H1 (cell line): ENCODE results near the gene DCTD. TPM values are rescaled to one million over a fixed set of nuclear protein-coding genes. Genes with fewer than 3 reads are reported as not detected.

Experiments
- CTCF ChIA-PET: fragments of 300-600 bp; sonication (Branson Sonifier 250); formaldehyde crosslinking; loops from one replicate; lab custom pipeline; 2021; ENCODE audit not compliant: partially characterized antibody; lab: Charles Lee
- POLR2A ChIA-PET: fragments of 300-600 bp; sonication (Branson Sonifier 250); formaldehyde crosslinking; loops from one replicate; lab custom pipeline; 2021; ENCODE audit warnings: inconsistent platforms; ENCODE audit not compliant: partially characterized antibody; lab: Charles Lee
- DNase-seq, 2 experiments: peaks; one replicate each; pipeline versions ENCODE4 v3.0.0 to v3.0.0-alpha.2; 2010 to 2022; ENCODE audit warnings: low spot score in 2 of 2, low read depth in 1 of 2, mixed read lengths in 1 of 2
- FAIRE-seq: peaks from 2 replicates; lab custom pipeline; 2011; peaks lifted over from hg19 to GRCh38; lab: Jason Lieb, UNC
- H2AFZ ChIP-seq: 2 replicates; pipeline ENCODE4 v1.8.1; 2012; ENCODE audit warnings: low read length, inconsistent platforms
- H2AK5ac ChIP-seq: 2 replicates; pipeline ENCODE4 v1.6.1; 2013; ENCODE audit warnings: low read depth, low read length
- H2BK120ac ChIP-seq: replicated peaks from 2 replicates; pipeline ENCODE3; 2013; ENCODE audit warnings: low read depth, low read length, inconsistent platforms
- H2BK12ac ChIP-seq: 2 replicates; pipeline ENCODE4 v1.6.1; 2013; ENCODE audit warnings: low read depth, low read length
- H2BK15ac ChIP-seq: 2 replicates; pipeline ENCODE4 v1.6.1; 2013; ENCODE audit warnings: low read length
- H2BK20ac ChIP-seq: 2 replicates; pipeline ENCODE4 v1.6.1; 2013; ENCODE audit warnings: low read length
- H2BK5ac ChIP-seq: 2 replicates; pipeline ENCODE4 v1.6.1; 2013; ENCODE audit warnings: low read depth, low read length
- H3K14ac ChIP-seq: 2 replicates; pipeline ENCODE4 v1.6.1; 2013; ENCODE audit warnings: inconsistent platforms; ENCODE audit not compliant: insufficient read length
- H3K18ac ChIP-seq: 2 replicates; pipeline ENCODE4 v1.6.1; 2013; ENCODE audit warnings: low read length; ENCODE audit errors: extremely low read depth
- H3K23ac ChIP-seq: 2 replicates; pipeline ENCODE4 v1.6.1; 2013; ENCODE audit warnings: inconsistent platforms; ENCODE audit not compliant: insufficient read length
- H3K23me2 ChIP-seq: 2 replicates; pipeline ENCODE4 v1.6.1; 2013; ENCODE audit warnings: low read depth, low read length
- H3K27ac ChIP-seq: 2 replicates; pipeline ENCODE4 v1.6.1; 2011; ENCODE audit warnings: low read depth, low read length, inconsistent platforms
- H3K27me3 ChIP-seq, 4 experiments: replicated peaks in 1 of 4; 1 replicate in 1 of 4; 2 replicates in 3 of 4; pipeline versions ENCODE4 v1.6.1 to v1.8.1; 2011 to 2013; ENCODE audit warnings: low read length in 3 of 4, mild to moderate bottlenecking in 3 of 4, inconsistent platforms in 2 of 4, mixed read lengths in 2 of 4, moderate library complexity in 1 of 4; ENCODE audit not compliant: control insufficient read depth in 3 of 4, insufficient read depth in 3 of 4; ENCODE audit errors: extremely low read depth in 1 of 4
- H3K36me3 ChIP-seq, 4 experiments: 2 replicates each; pipeline versions ENCODE4 v1.6.1 to v1.8.1; 2011 to 2013; ENCODE audit warnings: mild to moderate bottlenecking in 4 of 4, low read length in 3 of 4, moderate library complexity in 2 of 4, control low read depth in 1 of 4, inconsistent platforms in 1 of 4; ENCODE audit not compliant: insufficient read depth in 4 of 4, control insufficient read depth in 2 of 4
- H3K4ac ChIP-seq: replicated peaks from 2 replicates; pipeline ENCODE3; 2013; ENCODE audit warnings: low read length, low read depth, mixed read lengths, inconsistent platforms; ENCODE audit not compliant: insufficient read length
- H3K4me1 ChIP-seq, 4 experiments: replicated peaks in 1 of 4; 1 replicate in 1 of 4; 2 replicates in 3 of 4; pipeline versions ENCODE4 v1.6.1 to v1.8.1; 2011 to 2013; ENCODE audit warnings: low read length in 3 of 4, inconsistent platforms in 2 of 4, mixed read lengths in 1 of 4; ENCODE audit not compliant: insufficient read depth in 4 of 4, control insufficient read depth in 3 of 4
- H3K4me2 ChIP-seq, 2 experiments: 2 replicates each; pipeline versions ENCODE4 v1.6.1 to v1.8.1; 2011 to 2013; ENCODE audit warnings: low read depth in 2 of 2, low read length in 2 of 2, control low read depth in 1 of 2, inconsistent platforms in 1 of 2, mild to moderate bottlenecking in 1 of 2; ENCODE audit not compliant: insufficient read depth in 1 of 2
- H3K4me3 ChIP-seq, 4 experiments: fragments of 200-600, 300-600 bp in 1 of 4; sonication (generic), shearing (Covaris generic), sonication (Bioruptor Twin) in 1 of 4; 2 replicates each; pipeline versions ENCODE4 v1.5.1 to v1.8.1; 2011 to 2016; ENCODE audit warnings: low read length in 4 of 4, low read depth in 3 of 4, control low read depth in 2 of 4, inconsistent platforms in 2 of 4, mild to moderate bottlenecking in 2 of 4, mixed read lengths in 1 of 4, moderate library complexity in 1 of 4; ENCODE audit not compliant: insufficient read depth in 2 of 4; ENCODE audit errors: extremely low read depth in 1 of 4
- H3K56ac ChIP-seq: replicated peaks from 2 replicates; pipeline ENCODE3; 2013; ENCODE audit warnings: low read depth, mild to moderate bottlenecking, mixed read lengths, low read length, inconsistent platforms; ENCODE audit not compliant: insufficient read length
- H3K79me1 ChIP-seq: 2 replicates; pipeline ENCODE4 v1.6.1; 2013; ENCODE audit warnings: low read depth, low read length, control low read depth
- H3K79me2 ChIP-seq, 2 experiments: 2 replicates each; pipeline versions ENCODE4 v1.6.1 to v1.8.1; 2012 to 2013; ENCODE audit warnings: low read length in 2 of 2, mild to moderate bottlenecking in 2 of 2, inconsistent platforms in 1 of 2; ENCODE audit not compliant: insufficient read depth in 2 of 2, control insufficient read depth in 1 of 2
- H3K9ac ChIP-seq, 4 experiments: replicated peaks in 1 of 4; 1 replicate in 1 of 4; 2 replicates in 3 of 4; pipeline versions ENCODE4 v1.6.1 to v1.8.1; 2011 to 2013; ENCODE audit warnings: low read depth in 3 of 4, low read length in 3 of 4, control low read depth in 2 of 4, mild to moderate bottlenecking in 2 of 4, moderate library complexity in 2 of 4, inconsistent platforms in 1 of 4; ENCODE audit errors: extremely low read depth in 1 of 4
- H3K9me3 ChIP-seq, 2 experiments: 2 replicates each; pipeline versions ENCODE4 v1.6.1 to v1.8.1; 2012 to 2013; ENCODE audit warnings: mild to moderate bottlenecking in 2 of 2, moderate library complexity in 2 of 2, control low read depth in 1 of 2, inconsistent platforms in 1 of 2, low read depth in 1 of 2, low read length in 1 of 2, mixed read lengths in 1 of 2; ENCODE audit not compliant: insufficient read depth in 2 of 2
- H4K20me1 ChIP-seq, 2 experiments: replicated peaks in 1 of 2; 2 replicates each; pipeline versions ENCODE3 to v1.8.1; 2011 to 2013; ENCODE audit warnings: inconsistent platforms in 2 of 2, low read length in 2 of 2, mild to moderate bottlenecking in 1 of 2; ENCODE audit not compliant: insufficient read depth in 2 of 2, control insufficient read depth in 1 of 2
- H4K5ac ChIP-seq: 2 replicates; pipeline ENCODE4 v1.6.1; 2013; ENCODE audit warnings: low read length, low read depth, mixed read lengths, inconsistent platforms; ENCODE audit not compliant: insufficient read length
- H4K8ac ChIP-seq: 2 replicates; pipeline ENCODE4 v1.8.0; 2013; ENCODE audit warnings: mild to moderate bottlenecking, moderate library complexity, low read length, inconsistent platforms; ENCODE audit not compliant: insufficient read depth; ENCODE audit errors: extremely low read depth
- H4K91ac ChIP-seq: replicated peaks from 2 replicates; pipeline ENCODE3; 2013; ENCODE audit warnings: low read length, mixed read lengths, inconsistent platforms; ENCODE audit not compliant: insufficient read length
- CBX5 ChIP-seq: fragments of 300-800, 300-1000 bp; sonication (generic); IDR thresholded peaks from 2 replicates; pipeline ENCODE4 v1.7.1; 2016; ENCODE audit warnings: antibody characterized with exemption, low read length, low read depth
- CHD2 ChIP-seq: IDR thresholded peaks from 2 replicates; pipeline ENCODE4 v1.6.1; 2012; ENCODE audit warnings: low read length, improper control_type of control experiment
- EGR1 ChIP-seq: IDR thresholded peaks from 2 replicates; pipeline ENCODE4 v1.6.1; 2011; ENCODE audit warnings: low read depth, low read length, borderline replicate concordance
- HDAC6 ChIP-seq: IDR thresholded peaks from one replicate; pipeline ENCODE4 v1.7.1; 2012; ENCODE audit warnings: low read depth, mild to moderate bottlenecking, inconsistent platforms, low read length, moderate library complexity
- JUN ChIP-seq: IDR thresholded peaks from 2 replicates; pipeline ENCODE4 v1.6.1; 2011; ENCODE audit warnings: low read depth, mild to moderate bottlenecking, improper control_type of control experiment, low read length
- JUND ChIP-seq: IDR thresholded peaks from 2 replicates; pipeline ENCODE4 v1.6.1; 2011; ENCODE audit warnings: mild to moderate bottlenecking, improper control_type of control experiment, low read length
- KDM5A ChIP-seq: fragments of 200-600 bp; IDR thresholded peaks from 2 replicates; pipeline ENCODE4 v1.7.1; 2012; ENCODE audit warnings: mild to moderate bottlenecking, low read length, inconsistent platforms, mixed read lengths
- POLR2AphosphoS5 ChIP-seq: IDR thresholded peaks from 2 replicates; pipeline ENCODE4 v1.6.1; 2011; ENCODE audit warnings: low read depth, low read length
- RAD21 ChIP-seq, 2 experiments: IDR thresholded peaks in 1 of 2; conservative IDR thresholded peaks in 1 of 2; 2 replicates each; pipeline ENCODE4 v1.6.1; 2011; ENCODE audit warnings: low read depth in 2 of 2, low read length in 2 of 2, improper control_type of control experiment in 1 of 2, inconsistent platforms in 1 of 2, mild to moderate bottlenecking in 1 of 2, moderate library complexity in 1 of 2
- SIN3A ChIP-seq, 2 experiments: IDR thresholded peaks in 1 of 2; conservative IDR thresholded peaks in 1 of 2; 2 replicates each; pipeline ENCODE4 v1.6.1; 2011 to 2012; ENCODE audit warnings: low read length in 2 of 2, improper control_type of control experiment in 1 of 2, low read depth in 1 of 2, mild to moderate bottlenecking in 1 of 2
- WGBS, 2 experiments: shearing (Covaris generic) in 1 of 2; methylation state at CpG; one replicate each; pipeline versions ENCODE4 v1.1.6 to v1.1.7; 2013 to 2015; ENCODE audit warnings: low lambda C conversion rate in 2 of 2, mixed read lengths in 2 of 2, inconsistent platforms in 1 of 2, low coverage in 1 of 2, missing lambda C conversion rate in 1 of 2; ENCODE audit not compliant: insufficient replicate concordance in 2 of 2, insufficient coverage in 1 of 2, insufficient read length in 1 of 2; ENCODE audit errors: extremely low coverage in 1 of 2, missing lambda C conversion rate in 1 of 2; 5-methylcytosine and 5-hydroxymethylcytosine counted together
- polyA plus RNA-seq, 7 experiments: library from polyadenylated mRNA; depleted of rRNA in 3 of 7; stranded (reverse) in 5 of 7; unstranded in 2 of 7; fragments of >200 nt in 5 of 7; fragments of 200-250 nt in 2 of 7; gene quantifications; 1 replicate in 5 of 7; 2 replicates in 1 of 7; 4 replicates in 1 of 7; pipeline versions ENCODE4 v1.2.1 to v1.2.3, GENCODE V29; 2011 to 2013; ENCODE audit warnings: missing spikeins in 2 of 7, mixed read lengths in 2 of 7
- total RNA-seq: library from RNA; stranded (reverse); fragmentation: NEBNext Ultra II Directional; extraction: Animal tissue kit (Norgen Biotek cat#: 25700); gene quantifications from 2 replicates; pipeline ENCODE4 v1.2.1, GENCODE V29; 2021
- TF ChIP-seq, protein P1 (sequence below): IDR thresholded peaks from 2 replicates; pipeline ENCODE4 v1.6.1; 2011; ENCODE audit warnings: low read length, improper control_type of control experiment
- TF ChIP-seq, protein P2 (sequence below): IDR thresholded peaks from 2 replicates; pipeline ENCODE4 v1.6.1; 2011; ENCODE audit warnings: low read depth, mild to moderate bottlenecking, low read length; ENCODE audit not compliant: insufficient read depth
- TF ChIP-seq, protein P3 (sequence below): IDR thresholded peaks from 2 replicates; pipeline ENCODE4 v1.6.1; 2012; ENCODE audit warnings: inconsistent platforms

The DCTD gene
- total and polyA plus RNA-seq, 2 of the 8 experiments (the other 6 are each of a cell fraction or from before 2014, with no cell fraction given): 60.2 to 69.5 TPM

DNA sequence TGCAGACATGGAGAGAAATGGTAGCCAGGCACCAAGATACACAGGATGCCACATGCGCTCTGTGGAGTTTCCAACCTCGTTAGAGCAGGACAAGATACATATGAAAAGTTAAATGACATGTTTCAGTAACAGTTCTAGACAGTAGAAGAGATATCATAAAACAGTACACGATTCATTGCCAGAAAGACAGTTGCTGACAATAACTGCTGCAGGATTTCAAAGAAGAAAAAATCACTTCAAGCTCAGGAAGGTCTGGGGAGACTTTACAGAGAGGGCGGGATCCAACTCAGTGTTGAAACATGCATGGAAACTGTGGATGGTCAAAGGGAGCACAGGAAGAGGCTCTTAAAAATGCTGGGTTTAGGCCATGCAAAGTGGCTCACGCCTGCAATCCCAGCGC is 31.0 kb downstream of the DCTD start:
- H3K23ac ChIP-seq: no peak overlapping the region
- no peaks in the 10 kb centered on the region for H3K23me2 ChIP-seq
- no peaks in the 10 kb centered on the region for H3K27me3 ChIP-seq
- H4K5ac ChIP-seq: no peak overlapping the region
- no peak overlapping the region for H3K56ac ChIP-seq
- H4K91ac ChIP-seq: no peak overlapping the region
- no peak overlapping the region for H2BK15ac ChIP-seq
- WGBS, 2 experiments: 91% methylated on average over 6 of the region's 6 CpGs; no CpG with 5 or more reads in 1 of the 2 experiments
- H3K4me1 ChIP-seq: no peaks in the 10 kb centered on the region
- POLR2A ChIA-PET: no interaction called here
- H3K18ac ChIP-seq: no peak overlapping the region
- no peak overlapping the region for H3K9ac ChIP-seq
- H3K79me2 ChIP-seq: no peaks in the 10 kb centered on the region
- CTCF ChIA-PET: no interaction called here
- H2AFZ ChIP-seq: no peak overlapping the region
- no peak overlapping the region for H2BK120ac ChIP-seq
- H3K4me3 ChIP-seq: no peak overlapping the region
- DNase-seq: no peak
- FAIRE-seq: no peak
- H2BK5ac ChIP-seq: no peak overlapping the region
- H3K36me3 ChIP-seq: peaks cover 5 to 41% (median 15%) of the 10 kb centered on the region in 4 experiments
- no peak overlapping the region for H2BK12ac ChIP-seq
- H2AK5ac ChIP-seq: no peak overlapping the region
- H3K4me2 ChIP-seq: no peak overlapping the region
- no peak overlapping the region for H4K8ac ChIP-seq
- no peak overlapping the region for H3K4ac ChIP-seq
- no peak overlapping the region for H2BK20ac ChIP-seq
- H3K27ac ChIP-seq: no peak overlapping the region
- no peaks in the 10 kb centered on the region for H3K79me1 ChIP-seq
- no peak overlapping the region for H3K14ac ChIP-seq
- H4K20me1 ChIP-seq: no peaks in the 10 kb centered on the region
- TF ChIP-seq HDAC6: no peak
- no peak for TF ChIP-seq EGR1
- TF ChIP-seq CBX5: no peak
- TF ChIP-seq SIN3A (conservative IDR thresholded peaks at IDR 0.05 in 1 of 2, IDR thresholded peaks at IDR 0.05 in 1 of 2; ENCODE audit: low read depth in 1 of 2, low read length in 2 of 2): no peak
- no peak for TF ChIP-seq JUND
- TF ChIP-seq, protein P1, sequence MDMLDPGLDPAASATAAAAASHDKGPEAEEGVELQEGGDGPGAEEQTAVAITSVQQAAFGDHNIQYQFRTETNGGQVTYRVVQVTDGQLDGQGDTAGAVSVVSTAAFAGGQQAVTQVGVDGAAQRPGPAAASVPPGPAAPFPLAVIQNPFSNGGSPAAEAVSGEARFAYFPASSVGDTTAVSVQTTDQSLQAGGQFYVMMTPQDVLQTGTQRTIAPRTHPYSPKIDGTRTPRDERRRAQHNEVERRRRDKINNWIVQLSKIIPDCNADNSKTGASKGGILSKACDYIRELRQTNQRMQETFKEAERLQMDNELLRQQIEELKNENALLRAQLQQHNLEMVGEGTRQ: no peak
- TF ChIP-seq, protein P2, sequence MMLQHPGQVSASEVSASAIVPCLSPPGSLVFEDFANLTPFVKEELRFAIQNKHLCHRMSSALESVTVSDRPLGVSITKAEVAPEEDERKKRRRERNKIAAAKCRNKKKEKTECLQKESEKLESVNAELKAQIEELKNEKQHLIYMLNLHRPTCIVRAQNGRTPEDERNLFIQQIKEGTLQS: no peak
- TF ChIP-seq RAD21 (IDR thresholded peaks at IDR 0.05 in 1 of 2, conservative IDR thresholded peaks at IDR 0.05 in 1 of 2; ENCODE audit: low read depth in 2 of 2, low read length in 2 of 2): no peak
- no peak for TF ChIP-seq KDM5A
- TF ChIP-seq, protein P3, sequence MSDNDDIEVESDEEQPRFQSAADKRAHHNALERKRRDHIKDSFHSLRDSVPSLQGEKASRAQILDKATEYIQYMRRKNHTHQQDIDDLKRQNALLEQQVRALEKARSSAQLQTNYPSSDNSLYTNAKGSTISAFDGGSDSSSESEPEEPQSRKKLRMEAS: no peak
- TF ChIP-seq JUN: no peak
- no peak for TF ChIP-seq CHD2
- no peak for TF ChIP-seq POLR2AphosphoS5
- TF ChIP-seq, all 59 proteins: peak for 0
- peaks cover 6% of the 10 kb centered on the region in 2 experiments; a peak in 1 of 4 replicates for H3K9me3 ChIP-seq
